Lower lobe of right lung (tissue), 2 donors: ENCODE data around the gene TMEM184B. TPM values are rescaled to one million over a fixed set of nuclear protein-coding genes. Genes with fewer than 3 reads are reported as not detected.

ENCODE experiments used
- ATAC-seq, 2 donors: fragments of 200-7000 bp; cut with Tn5 transposase; one replicate each; pipeline ENCODE4 v1.9.1; 2020 to 2022; ENCODE audit warnings: mild to moderate bottlenecking in 2 of 2, moderate library complexity in 2 of 2
- DNase-seq: peaks from one replicate; pipeline ENCODE4 v3.0.0-alpha.2; 2020
- H3K27ac ChIP-seq: fragments of 200-600 bp; one replicate; pipeline ENCODE4 v1.8.0; 2022
- H3K27me3 ChIP-seq: fragments of 200-600 bp; one replicate; pipeline ENCODE4 v1.8.0; 2022; ENCODE audit warnings: low read depth
- H3K36me3 ChIP-seq: fragments of 200-600 bp; one replicate; pipeline ENCODE4 v1.8.0; 2022; ENCODE audit warnings: mild to moderate bottlenecking
- H3K4me1 ChIP-seq: fragments of 200-600 bp; one replicate; pipeline ENCODE4 v1.8.0; 2022
- H3K4me3 ChIP-seq: fragments of 200-600 bp; one replicate; pipeline ENCODE4 v1.8.0; 2022; ENCODE audit warnings: mild to moderate bottlenecking
- H3K9me3 ChIP-seq: fragments of 200-600 bp; one replicate; pipeline ENCODE4 v1.8.0; 2022
- CTCF ChIP-seq: fragments of 200-600 bp; IDR thresholded peaks from one replicate; pipeline ENCODE4 v1.8.0; 2022; ENCODE audit warnings: antibody characterized with exemption, mild to moderate bottlenecking
- intact Hi-C: fragments of 100-400 bp; cut with DNase I; formaldehyde crosslinking; loops from one replicate; pipeline ENCODE4 v1.11.0; 2022
- total RNA-seq: library from RNA; stranded (reverse); fragmentation: NEBNext Ultra II Directional; extraction: Animal tissue kit (Norgen Biotek cat#: 25700); gene quantifications from one replicate; pipeline ENCODE4 v1.2.1, GENCODE V29; 2021
- donor health status: DM: no; HTN: yes; CAD: no; lungs with severe emphysema.

Gene TMEM184B
- total RNA-seq, 1 donor from 2014 or later: 77.7 TPM

DNA sequence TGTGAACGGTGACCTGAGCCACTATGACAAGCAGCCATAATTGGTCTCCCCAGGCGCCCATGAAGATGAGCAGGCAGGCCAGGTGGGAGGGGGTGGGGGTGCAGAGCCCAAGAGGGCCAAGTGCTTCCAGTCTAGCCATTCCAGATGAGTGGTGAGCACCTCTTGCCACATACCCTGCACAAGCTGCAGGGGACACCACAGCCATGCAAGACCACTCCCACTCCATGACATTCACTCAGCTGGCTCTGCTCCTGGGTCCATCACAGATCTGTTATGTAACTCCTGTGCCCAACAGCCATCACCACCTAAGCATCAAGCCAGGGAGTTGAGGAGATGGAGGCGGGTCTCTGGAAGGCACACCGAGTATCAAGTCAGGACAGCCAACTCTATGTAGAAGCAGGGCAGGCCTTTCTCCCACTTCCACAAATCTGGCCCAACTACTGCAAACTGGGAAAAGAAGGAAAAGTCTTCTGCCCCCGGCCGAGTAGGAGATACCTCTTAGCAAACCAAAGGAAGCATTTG is 8.4 kb downstream of the TMEM184B start:
- H3K4me3 ChIP-seq: no peak overlapping the region
- H3K27ac ChIP-seq: no peak overlapping the region
- DNase-seq (no peak), ATAC-seq (no peak)
- no peaks in the 10 kb centered on the region for H3K9me3 ChIP-seq
- intact Hi-C loops: no loop called here
- H3K4me1 ChIP-seq: peaks cover 76% of the 10 kb centered on the region
- TF ChIP-seq CTCF: no peak
- peaks cover 8% of the 10 kb centered on the region for H3K36me3 ChIP-seq
- H3K27me3 ChIP-seq: no peaks in the 10 kb centered on the region

DNA sequence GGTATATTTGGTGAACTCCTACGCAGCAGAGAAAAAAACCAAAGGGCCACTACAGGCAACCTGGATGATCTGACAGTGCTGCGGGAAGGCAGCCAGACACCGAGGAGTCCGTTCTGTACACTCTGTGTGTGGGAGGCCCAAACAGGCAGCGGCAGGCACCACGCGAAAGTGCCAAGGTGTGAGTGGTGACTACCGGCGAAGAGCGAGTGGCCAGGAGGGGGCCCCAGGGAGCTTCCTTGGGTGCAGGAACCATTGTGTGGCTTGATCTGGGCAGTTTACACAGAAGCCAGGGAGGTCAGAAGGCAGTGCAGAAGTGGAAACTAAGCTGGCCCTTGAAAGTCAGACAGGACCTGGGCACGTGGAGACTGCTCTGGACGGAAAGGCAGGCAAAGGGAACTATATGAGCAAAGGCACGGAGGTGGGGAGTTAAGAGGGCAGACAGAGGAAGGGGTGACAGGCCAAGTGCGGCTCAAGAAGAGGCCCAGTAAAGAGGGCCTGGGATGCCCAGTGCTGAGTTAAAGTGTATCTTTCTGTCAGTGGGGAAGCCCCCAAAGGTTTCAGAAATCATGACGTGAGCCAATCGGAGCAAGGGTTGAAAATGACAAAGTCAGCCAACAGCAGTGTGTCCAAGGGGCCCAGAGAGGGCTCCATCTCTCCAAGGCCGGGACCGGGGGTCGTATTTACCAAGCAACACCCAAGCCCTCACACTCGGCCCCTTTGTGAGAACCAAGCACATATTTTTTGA is 10.6 kb downstream of the TMEM184B start:
- H3K9me3 ChIP-seq: no peaks in the 10 kb centered on the region
- H3K36me3 ChIP-seq: peaks cover 8% of the 10 kb centered on the region
- H3K4me1 ChIP-seq: peaks cover 86% of the 10 kb centered on the region
- peak overlapping the region; percentile 58 for H3K27ac ChIP-seq
- peak; percentile 67 for TF ChIP-seq CTCF
- no peak overlapping the region for H3K4me3 ChIP-seq
- peak; percentile 80 to 81 for ATAC-seq
- DNase-seq: peak; percentile 82
- H3K27me3 ChIP-seq: no peaks in the 10 kb centered on the region
- intact Hi-C loops: no loop called here

GRCh38 chr22:38260761-38261681 is 11.8 kb downstream of the TMEM184B start:
- intact Hi-C loops: no loop called here
- H3K4me3 ChIP-seq: no peak overlapping the region
- no peaks in the 10 kb centered on the region for H3K27me3 ChIP-seq
- H3K27ac ChIP-seq: peak overlapping the region; percentile 58
- TF ChIP-seq CTCF: peak; percentile 12
- ATAC-seq: peak in 1 of 2 donors; percentile 7
- peaks cover 8% of the 10 kb centered on the region for H3K36me3 ChIP-seq
- H3K4me1 ChIP-seq: peaks cover 84% of the 10 kb centered on the region
- no peak for DNase-seq
- no peaks in the 10 kb centered on the region for H3K9me3 ChIP-seq

DNA sequence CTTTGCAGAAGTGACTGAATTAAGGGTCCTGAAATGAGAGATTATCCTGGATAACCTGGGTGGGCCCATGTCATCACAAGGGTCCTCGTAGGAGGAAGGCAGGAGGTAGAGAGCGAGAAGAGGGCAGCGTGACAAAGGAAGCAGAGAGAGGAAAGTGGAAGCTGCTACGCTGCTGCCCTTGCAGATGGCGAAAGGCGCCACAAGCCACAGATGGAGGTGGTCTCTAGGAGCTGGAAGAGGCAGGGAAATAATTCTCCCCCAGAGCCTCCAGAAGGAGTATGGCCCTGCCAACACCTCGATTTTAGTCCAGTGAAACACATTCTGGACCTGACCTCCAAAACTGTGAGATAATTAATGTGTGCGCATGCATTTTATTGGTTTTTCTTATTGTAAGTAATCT is 13.4 kb downstream of the TMEM184B start:
- Histone ChIP-seq H3K27ac (peak overlapping the region; percentile 9), H3K9me3 (no peaks in the 10 kb centered on the region), H3K4me1 (peaks cover 68% of the 10 kb centered on the region), H3K36me3 (no peaks in the 10 kb centered on the region), H3K27me3 (no peaks in the 10 kb centered on the region), H3K4me3 (no peak overlapping the region)
- DNase-seq (no peak), ATAC-seq (no peak)
- intact Hi-C loops: no loop called here
- no peak for TF ChIP-seq CTCF

DNA sequence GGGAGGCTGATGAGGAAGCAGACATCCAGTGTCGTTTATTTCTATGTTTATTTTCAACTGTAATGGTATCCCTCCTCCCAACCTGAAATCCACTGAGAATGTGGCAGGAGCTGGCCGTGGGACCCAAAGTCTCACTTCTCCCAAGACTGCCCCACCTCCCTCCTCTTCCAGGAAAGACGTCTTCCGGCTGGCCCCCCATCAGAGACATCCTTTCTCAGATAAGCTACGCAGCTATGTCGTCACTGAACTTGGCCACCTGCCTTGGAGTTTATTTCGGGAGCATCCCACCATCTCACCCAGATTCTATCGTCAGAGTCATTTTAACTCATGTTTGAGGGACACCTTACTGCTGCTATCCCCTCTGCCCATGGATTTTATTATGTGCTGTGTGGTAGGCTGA is 13.9 kb downstream of the TMEM184B start:
- no peak for TF ChIP-seq CTCF
- Histone ChIP-seq H3K4me3 (no peak overlapping the region), H3K4me1 (peaks cover 66% of the 10 kb centered on the region), H3K27me3 (no peaks in the 10 kb centered on the region), H3K9me3 (no peaks in the 10 kb centered on the region), H3K36me3 (no peaks in the 10 kb centered on the region), H3K27ac (peak overlapping the region; percentile 80)
- DNase-seq (no peak), ATAC-seq (no peak)
- intact Hi-C loops: no loop called here
